SK-N-SH (cell line): ENCODE measurements around the gene CFAP70.

ENCODE experiments used
- YY1 ChIP-seq: IDR thresholded peaks from 2 replicates; pipeline ENCODE4 v1.4.0; 2012; ENCODE audit warnings: low read depth, mild to moderate bottlenecking
- TF ChIP-seq, protein P1 (sequence below): fragments of 200-600 bp; sonication (generic); IDR thresholded peaks from 2 replicates; pipeline ENCODE4 v1.6.1; 2017; ENCODE audit warnings: antibody characterized with exemption, mild to moderate bottlenecking, moderate library complexity

DNA sequence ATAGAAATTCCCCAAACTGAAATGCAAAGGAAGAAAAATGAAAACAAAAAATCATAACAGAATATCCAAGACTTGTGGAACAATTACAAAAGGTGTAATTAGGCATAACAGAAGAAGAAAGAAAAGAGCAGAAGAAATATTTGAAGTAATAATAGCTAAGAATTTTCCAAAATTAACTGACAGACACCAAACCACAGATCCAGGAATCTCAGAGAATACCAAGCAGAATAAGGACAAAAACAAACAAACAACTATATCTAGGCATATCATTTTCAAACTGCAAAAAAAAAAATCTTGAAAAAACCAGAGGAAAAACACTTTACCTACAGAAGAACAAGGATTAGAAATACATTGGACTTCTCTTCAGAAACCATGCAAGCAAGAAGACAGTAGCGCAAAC lies 25.5 kb downstream of the CFAP70 start:
- TF ChIP-seq YY1, result no peak
- TF ChIP-seq, protein P1, sequence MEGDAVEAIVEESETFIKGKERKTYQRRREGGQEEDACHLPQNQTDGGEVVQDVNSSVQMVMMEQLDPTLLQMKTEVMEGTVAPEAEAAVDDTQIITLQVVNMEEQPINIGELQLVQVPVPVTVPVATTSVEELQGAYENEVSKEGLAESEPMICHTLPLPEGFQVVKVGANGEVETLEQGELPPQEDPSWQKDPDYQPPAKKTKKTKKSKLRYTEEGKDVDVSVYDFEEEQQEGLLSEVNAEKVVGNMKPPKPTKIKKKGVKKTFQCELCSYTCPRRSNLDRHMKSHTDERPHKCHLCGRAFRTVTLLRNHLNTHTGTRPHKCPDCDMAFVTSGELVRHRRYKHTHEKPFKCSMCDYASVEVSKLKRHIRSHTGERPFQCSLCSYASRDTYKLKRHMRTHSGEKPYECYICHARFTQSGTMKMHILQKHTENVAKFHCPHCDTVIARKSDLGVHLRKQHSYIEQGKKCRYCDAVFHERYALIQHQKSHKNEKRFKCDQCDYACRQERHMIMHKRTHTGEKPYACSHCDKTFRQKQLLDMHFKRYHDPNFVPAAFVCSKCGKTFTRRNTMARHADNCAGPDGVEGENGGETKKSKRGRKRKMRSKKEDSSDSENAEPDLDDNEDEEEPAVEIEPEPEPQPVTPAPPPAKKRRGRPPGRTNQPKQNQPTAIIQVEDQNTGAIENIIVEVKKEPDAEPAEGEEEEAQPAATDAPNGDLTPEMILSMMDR, result no peak
